ENCODE data around the gene FOXD2. TPM values are rescaled to one million over a fixed set of nuclear protein-coding genes. Genes with fewer than 3 reads are reported as not detected.

FOXD2 gene
- total RNA-seq: under 1 TPM; 0.07 to 0.26 TPM
- polyA plus RNA-seq (2013, experiment 1 of 2): 0.36 TPM
- polyA plus RNA-seq (2013, experiment 2 of 2): 0.08 TPM
- long read RNA-seq, experiment 1: 0 reads
- long read RNA-seq, experiment 2: 0 reads
- long read RNA-seq, experiment 3: 0 reads
- long read RNA-seq, experiment 4: 0 reads

DNA sequence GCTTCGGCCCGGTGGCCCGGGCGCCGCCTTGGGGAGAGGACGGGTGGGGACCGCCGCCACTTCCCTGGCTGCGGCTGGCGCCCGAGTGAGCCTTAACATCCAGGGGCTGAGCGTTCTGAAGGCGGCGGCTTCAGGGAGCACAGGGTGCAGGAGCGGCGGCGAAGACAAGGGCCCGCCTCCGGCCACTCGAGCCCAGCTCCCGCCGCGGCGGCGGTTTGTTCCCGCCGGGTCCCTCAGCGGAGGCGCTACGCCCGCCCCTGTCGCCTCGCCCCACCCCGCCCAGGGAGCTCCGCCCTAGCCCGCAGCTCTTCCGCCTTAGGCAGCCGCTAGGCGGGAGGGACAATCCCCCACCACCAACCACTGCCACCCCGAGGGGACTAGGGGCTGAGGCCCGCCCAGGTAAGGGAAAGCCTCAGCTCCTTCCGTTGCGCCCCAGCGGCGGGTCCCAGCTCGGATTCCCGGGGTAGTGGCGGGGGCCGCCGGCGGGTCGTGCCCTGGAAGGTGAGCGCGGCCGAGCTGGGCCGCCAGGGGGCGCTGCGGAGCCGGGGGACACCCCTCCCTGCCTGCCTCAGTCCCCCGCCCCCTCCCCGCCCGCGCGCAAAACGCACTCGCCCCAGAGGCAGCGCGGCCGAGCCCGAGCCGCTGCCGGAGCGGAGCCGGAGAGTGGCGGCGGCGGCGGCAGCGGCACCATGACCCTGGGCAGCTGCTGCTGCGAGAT is at the start of gene FOXD2:
Gene FOXD2, plus strand, starts transcription at position 598 of the 718 bp plus-strand sequence. Its CDS starts 92 bp downstream, at position 690.
- Mint-ChIP-seq H3K4me3 (peak within 1 kb of the TSS; percentile 61), H3K27me3 (ENCODE audit: insufficient read depth) (peaks cover 53% of the 10 kb centered on the region), H3K27ac (no peak within 1 kb of the TSS), H3K36me3 (ENCODE audit: low read depth) (no peaks in the 10 kb centered on the region), H3K9me3 (no peaks in the 10 kb centered on the region), H3K4me1 (peaks cover 24% of the 10 kb centered on the region)
- 0% methylated on average over 32 to 80 of the region's 80 CpGs for WGBS, 2 experiments (ENCODE audit: insufficient coverage in 1 of 2, insufficient read length in 1 of 2)
- TF ChIP-seq, protein P1, sequence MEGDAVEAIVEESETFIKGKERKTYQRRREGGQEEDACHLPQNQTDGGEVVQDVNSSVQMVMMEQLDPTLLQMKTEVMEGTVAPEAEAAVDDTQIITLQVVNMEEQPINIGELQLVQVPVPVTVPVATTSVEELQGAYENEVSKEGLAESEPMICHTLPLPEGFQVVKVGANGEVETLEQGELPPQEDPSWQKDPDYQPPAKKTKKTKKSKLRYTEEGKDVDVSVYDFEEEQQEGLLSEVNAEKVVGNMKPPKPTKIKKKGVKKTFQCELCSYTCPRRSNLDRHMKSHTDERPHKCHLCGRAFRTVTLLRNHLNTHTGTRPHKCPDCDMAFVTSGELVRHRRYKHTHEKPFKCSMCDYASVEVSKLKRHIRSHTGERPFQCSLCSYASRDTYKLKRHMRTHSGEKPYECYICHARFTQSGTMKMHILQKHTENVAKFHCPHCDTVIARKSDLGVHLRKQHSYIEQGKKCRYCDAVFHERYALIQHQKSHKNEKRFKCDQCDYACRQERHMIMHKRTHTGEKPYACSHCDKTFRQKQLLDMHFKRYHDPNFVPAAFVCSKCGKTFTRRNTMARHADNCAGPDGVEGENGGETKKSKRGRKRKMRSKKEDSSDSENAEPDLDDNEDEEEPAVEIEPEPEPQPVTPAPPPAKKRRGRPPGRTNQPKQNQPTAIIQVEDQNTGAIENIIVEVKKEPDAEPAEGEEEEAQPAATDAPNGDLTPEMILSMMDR (conservative IDR thresholded peaks at IDR 0.05): peak; percentile 100
- Histone ChIP-seq H3K9ac (ENCODE audit: extremely low read depth, low read length, poor library complexity, severe bottlenecking) (no peak within 1 kb of the TSS), H3K9me3 (ENCODE audit: control insufficient read depth, low read length) (no peaks in the 10 kb centered on the region), H3K4me3 (ENCODE audit: low read length) (peak within 1 kb of the TSS; percentile 77), H3K4me1 (ENCODE audit: control insufficient read depth, insufficient read depth, low read length) (peaks cover 8% of the 10 kb centered on the region), H3K36me3 (ENCODE audit: control insufficient read depth, insufficient read depth, low read length) (no peaks in the 10 kb centered on the region), H3K27me3 (ENCODE audit: control insufficient read depth, insufficient read depth, low read length, poor library complexity, severe bottlenecking) (peaks cover 94% of the 10 kb centered on the region), H3K27ac (ENCODE audit: low read depth, low read length) (no peak within 1 kb of the TSS)
- peak; percentile 97 for DNase-seq

- no peaks in the 10 kb centered on the region for H3K9me3 Mint-ChIP-seq
- no peak overlapping the region for H3K27ac ChIP-seq (ENCODE audit: low read depth, low read length)
- DNase-seq: peak; percentile 94
Measured at GRCh38 chr1:47388891-47389238, 49.0 kb upstream of the FOXD2 start.

DNA sequence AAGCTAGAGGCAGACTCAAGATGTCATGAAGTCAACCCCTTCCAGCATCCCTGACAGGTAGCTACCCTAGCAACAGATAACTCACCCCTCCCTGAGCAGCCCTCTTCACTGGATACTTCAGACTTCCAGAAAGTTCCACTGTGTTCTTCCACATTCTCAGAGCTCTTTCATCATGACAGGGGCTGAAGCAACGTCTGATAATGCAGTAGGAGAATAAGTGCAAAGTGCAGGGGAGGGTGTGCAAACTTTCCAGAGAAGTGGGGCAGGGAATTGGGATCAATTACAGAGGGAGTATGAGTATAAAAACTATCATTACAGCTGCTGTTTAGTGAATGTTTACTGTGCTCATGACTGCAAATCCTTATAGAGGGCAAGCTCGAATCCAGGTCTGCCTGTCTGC is 48.1 kb upstream of the FOXD2 start:
- DNase-seq: no peak
- Histone ChIP-seq H3K9ac (ENCODE audit: extremely low read depth, low read length, poor library complexity, severe bottlenecking) (no peak overlapping the region), H3K9me3 (ENCODE audit: control insufficient read depth, low read length) (no peaks in the 10 kb centered on the region), H3K36me3 (ENCODE audit: control insufficient read depth, insufficient read depth, low read length) (no peaks in the 10 kb centered on the region), H3K27me3 (ENCODE audit: control insufficient read depth, insufficient read depth, low read length, poor library complexity, severe bottlenecking) (peaks cover 30% of the 10 kb centered on the region), H3K4me3 (ENCODE audit: low read length) (no peak overlapping the region), H3K4me1 (ENCODE audit: control insufficient read depth, insufficient read depth, low read length) (peaks cover 5% of the 10 kb centered on the region), H3K27ac (ENCODE audit: low read depth, low read length) (no peak overlapping the region)
- Mint-ChIP-seq H3K36me3 (ENCODE audit: low read depth) (no peaks in the 10 kb centered on the region), H3K9me3 (no peaks in the 10 kb centered on the region), H3K27me3 (ENCODE audit: insufficient read depth) (peaks cover 51% of the 10 kb centered on the region), H3K27ac (no peak overlapping the region), H3K4me1 (peaks cover 7% of the 10 kb centered on the region), H3K4me3 (no peak overlapping the region)
- WGBS, 2 experiments (ENCODE audit: insufficient coverage in 1 of 2, insufficient read length in 1 of 2): 70 to 85% methylated on average over 2 of the region's 2 CpGs
- TF ChIP-seq, protein P1 (conservative IDR thresholded peaks at IDR 0.05): no peak

More at GRCh38 chr1:47388891-47389238, 49.0 kb upstream of the FOXD2 start:
- no peak overlapping the region for H3K4me3 ChIP-seq (ENCODE audit: low read length)
- TF ChIP-seq, protein P1 (conservative IDR thresholded peaks at IDR 0.05): peak; percentile 88
- no peaks in the 10 kb centered on the region for H3K36me3 Mint-ChIP-seq (ENCODE audit: low read depth)
- WGBS, 2 experiments (ENCODE audit: insufficient coverage in 1 of 2, insufficient read length in 1 of 2): 33 to 34% methylated on average over 3 of the region's 3 CpGs
- no peak overlapping the region for H3K9ac ChIP-seq (ENCODE audit: extremely low read depth, low read length, poor library complexity, severe bottlenecking)
- peaks cover 13% of the 10 kb centered on the region for H3K4me1 Mint-ChIP-seq
- H3K27ac Mint-ChIP-seq: no peak overlapping the region
- H3K4me3 Mint-ChIP-seq: no peak overlapping the region
- no peaks in the 10 kb centered on the region for H3K36me3 ChIP-seq (ENCODE audit: control insufficient read depth, insufficient read depth, low read length)
- H3K4me1 ChIP-seq (ENCODE audit: control insufficient read depth, insufficient read depth, low read length): peaks cover 5% of the 10 kb centered on the region
- H3K27me3 ChIP-seq (ENCODE audit: control insufficient read depth, insufficient read depth, low read length, poor library complexity, severe bottlenecking): peaks cover 21% of the 10 kb centered on the region
- no peaks in the 10 kb centered on the region for H3K9me3 ChIP-seq (ENCODE audit: control insufficient read depth, low read length)
- H3K27me3 Mint-ChIP-seq (ENCODE audit: insufficient read depth): peaks cover 44% of the 10 kb centered on the region

Measured in endodermal cell (in vitro differentiated cells).